HEK293 (cell line): Measurements from ENCODE around the gene CSTF1.

ENCODE experiments used
- CTCF ChIP-seq: fragments of 450-650 bp; formaldehyde crosslinking; IDR thresholded peaks from 2 replicates; pipeline ENCODE4 v1.5.1; 2016; ENCODE audit warnings: missing biosample characterization, missing genetic modification characterization
- GFI1B ChIP-seq: fragments of 450-650 bp; formaldehyde crosslinking; IDR thresholded peaks from 2 replicates; pipeline ENCODE4 v1.5.1; 2016; ENCODE audit warnings: missing biosample characterization, missing genetic modification characterization
- TCF7L2 ChIP-seq: IDR thresholded peaks from 2 replicates; pipeline ENCODE4 v1.6.1; 2011; ENCODE audit warnings: low read depth, mild to moderate bottlenecking, inconsistent platforms, low read length, moderate library complexity, borderline replicate concordance
- ZNF121 ChIP-seq: fragments of 450-650 bp; formaldehyde crosslinking; IDR thresholded peaks from 2 replicates; pipeline ENCODE4 v1.5.1; 2016; ENCODE audit warnings: missing biosample characterization, missing genetic modification characterization
- ZNF2 ChIP-seq: fragments of 450-650 bp; formaldehyde crosslinking; IDR thresholded peaks from 2 replicates; pipeline ENCODE4 v1.5.1; 2016; ENCODE audit warnings: missing biosample characterization, missing genetic modification characterization
- ZNF335 ChIP-seq: fragments of 450-650 bp; formaldehyde crosslinking; conservative IDR thresholded peaks from 2 replicates; pipeline ENCODE4 v1.5.1; 2016; ENCODE audit warnings: missing biosample characterization, missing genetic modification characterization
- ZNF404 ChIP-seq: fragments of 450-650 bp; formaldehyde crosslinking; IDR thresholded peaks from 2 replicates; pipeline ENCODE4 v1.5.1; 2017; ENCODE audit warnings: missing biosample characterization, missing genetic modification characterization
- ZNF473 ChIP-seq: fragments of 450-650 bp; formaldehyde crosslinking; IDR thresholded peaks from 2 replicates; pipeline ENCODE4 v1.5.1; 2017; ENCODE audit warnings: missing biosample characterization, missing genetic modification characterization

DNA sequence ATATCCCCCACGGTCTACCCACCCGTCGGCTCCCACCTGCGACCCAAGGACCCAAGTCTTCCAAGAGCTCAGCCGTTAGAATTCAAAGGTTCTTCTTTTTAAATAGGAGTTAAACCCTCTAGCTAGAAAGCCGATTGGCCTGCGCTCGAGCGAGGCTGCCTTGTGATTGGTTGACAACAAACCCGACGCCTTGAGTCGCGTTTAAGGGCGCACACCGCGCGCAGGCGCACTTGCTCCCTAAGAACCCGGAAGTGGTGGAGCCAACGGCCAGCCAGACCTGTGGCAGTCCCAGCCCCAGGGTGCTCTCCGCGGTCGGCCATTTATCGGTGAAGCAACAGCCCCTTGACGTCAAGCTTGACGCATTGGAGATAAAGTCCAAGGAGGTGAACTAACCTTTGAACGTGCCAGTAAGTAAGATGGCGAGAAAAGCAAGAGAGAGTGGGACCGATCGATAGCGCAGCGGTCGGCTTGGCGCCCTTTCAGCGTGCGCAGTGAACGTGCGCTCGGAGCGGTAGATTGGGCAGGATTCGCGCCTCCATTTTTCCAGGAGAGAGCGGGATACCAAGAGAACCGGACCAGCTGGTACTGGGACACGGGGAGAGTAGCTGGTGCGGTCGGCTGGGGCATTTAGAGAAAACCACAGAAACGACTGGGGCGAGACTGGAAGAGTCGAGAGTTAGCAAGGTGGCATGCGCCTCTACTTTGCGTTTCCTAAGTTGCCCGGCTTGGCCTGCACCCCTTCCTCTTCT, at the start of gene CSTF1, which contains the start of gene AURKA:
- no peak for TF ChIP-seq GFI1B (tag by site-specific recombination)
- TF ChIP-seq ZNF473 (tag by site-specific recombination): no peak
- TF ChIP-seq ZNF335 (tag by site-specific recombination): peak; percentile 94
- TF ChIP-seq ZNF404 (tag by site-specific recombination): no peak
- peak; percentile 51; the same call in 1 of the 2 replicates for TF ChIP-seq ZNF2
- no peak for TF ChIP-seq ZNF121 (tag by site-specific recombination)
- TF ChIP-seq TCF7L2: no peak
- no peak for TF ChIP-seq CTCF
